GM21737 (cell line): Measurements from ENCODE around the gene GNAQ.

Experiments used
- ATAC-seq: cut with Tn5 transposase; IDR thresholded peaks from one replicate; pipeline ENCODE4 v1.9.1; 2021; ENCODE audit warnings: mild to moderate bottlenecking, moderate library complexity; ENCODE audit not compliant: unreplicated experiment

Gene GNAQ

DNA sequence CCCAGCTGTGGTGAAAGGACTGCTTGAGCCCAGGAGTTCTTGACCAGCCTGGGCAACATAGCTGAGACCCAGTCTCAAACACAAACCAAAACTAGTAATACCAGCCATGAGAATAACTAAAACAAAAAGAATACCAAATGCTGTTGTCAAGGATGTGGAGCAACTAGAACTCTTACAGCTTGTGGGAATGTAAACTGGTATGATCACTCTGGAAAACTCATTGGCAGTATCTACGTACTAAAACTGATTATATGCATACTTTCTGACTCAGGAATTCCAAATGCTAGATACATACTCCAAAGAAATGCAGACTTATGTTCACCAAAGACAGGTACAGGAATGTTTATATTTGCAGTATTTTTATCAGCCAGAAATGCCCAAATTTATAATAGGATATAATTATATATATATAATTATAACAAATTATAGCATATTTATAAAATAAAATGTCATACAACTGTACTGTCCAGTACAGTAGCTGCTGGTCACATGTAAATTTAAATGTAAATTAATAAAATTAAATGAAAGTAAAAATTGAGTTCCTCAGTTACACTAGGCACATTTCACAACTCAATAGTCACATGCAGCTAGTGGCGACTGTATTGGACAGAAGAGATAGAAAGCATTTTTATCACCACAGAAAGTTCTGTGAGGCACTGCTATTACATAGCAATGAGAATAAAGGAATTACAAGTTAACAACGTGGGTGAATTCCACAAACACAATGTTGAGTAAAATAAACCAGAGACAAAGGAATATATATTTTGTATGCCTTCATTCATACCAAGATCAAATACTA is 118.5 kb downstream of the GNAQ start:
- no peak for ATAC-seq

DNA sequence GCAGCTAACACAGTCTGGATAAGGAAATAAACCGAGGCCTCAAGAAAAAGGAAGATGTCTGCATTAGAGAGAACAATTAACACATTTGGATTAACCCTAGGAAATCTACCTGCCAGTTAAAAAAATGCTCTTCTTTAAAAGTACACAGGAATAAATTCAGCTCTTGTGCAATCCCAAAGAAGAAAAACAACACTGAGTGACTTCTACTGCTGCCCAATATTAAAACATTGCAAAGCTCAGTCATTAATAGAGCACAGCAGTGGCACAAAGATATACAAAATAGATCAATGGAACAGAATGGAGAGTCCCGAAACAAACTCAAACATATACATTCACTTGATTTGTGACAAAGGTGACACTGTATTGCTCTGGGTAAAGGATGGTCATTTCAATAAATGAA is 119.7 kb downstream of the GNAQ start:
- no peak for ATAC-seq

DNA sequence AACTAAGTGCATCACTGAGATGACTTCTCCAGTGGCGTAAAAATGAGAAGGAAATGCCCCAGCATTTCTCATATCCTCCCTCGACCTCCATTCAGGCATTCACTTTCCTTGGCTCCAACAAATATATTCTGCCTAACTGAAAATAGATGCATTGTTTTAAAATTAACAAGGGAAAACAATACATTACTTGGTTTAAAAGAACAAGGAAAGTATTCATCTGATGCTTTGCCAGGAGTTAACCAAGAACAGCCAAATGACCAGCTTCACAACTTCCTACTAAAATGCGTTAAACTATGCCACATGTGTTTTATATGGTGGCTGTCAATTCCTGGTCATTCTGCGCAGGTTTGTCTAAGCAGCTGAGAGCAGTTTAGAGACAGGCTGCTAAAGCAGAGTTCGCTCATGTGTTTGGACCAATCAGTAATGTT is 121.4 kb downstream of the GNAQ start:
- ATAC-seq, result no peak

DNA sequence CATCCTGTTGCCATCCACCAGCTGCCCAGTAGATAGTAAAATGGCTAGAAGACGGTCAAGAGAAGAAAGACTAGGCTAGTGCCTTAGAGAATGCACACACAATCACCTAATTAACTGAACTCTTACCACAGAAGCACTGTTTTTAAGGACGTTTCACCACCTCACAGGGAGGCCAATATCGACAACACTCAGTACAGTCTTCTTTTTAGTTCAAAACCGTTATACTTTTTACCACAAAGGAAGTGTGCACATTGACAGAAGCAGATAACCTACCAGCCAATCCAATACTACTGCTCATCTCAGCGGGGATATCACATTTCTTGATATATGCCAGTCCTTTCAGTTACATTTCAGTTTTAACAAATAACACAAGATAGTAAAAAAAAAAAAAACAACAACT is 122.3 kb downstream of the GNAQ start:
- no peak for ATAC-seq

DNA sequence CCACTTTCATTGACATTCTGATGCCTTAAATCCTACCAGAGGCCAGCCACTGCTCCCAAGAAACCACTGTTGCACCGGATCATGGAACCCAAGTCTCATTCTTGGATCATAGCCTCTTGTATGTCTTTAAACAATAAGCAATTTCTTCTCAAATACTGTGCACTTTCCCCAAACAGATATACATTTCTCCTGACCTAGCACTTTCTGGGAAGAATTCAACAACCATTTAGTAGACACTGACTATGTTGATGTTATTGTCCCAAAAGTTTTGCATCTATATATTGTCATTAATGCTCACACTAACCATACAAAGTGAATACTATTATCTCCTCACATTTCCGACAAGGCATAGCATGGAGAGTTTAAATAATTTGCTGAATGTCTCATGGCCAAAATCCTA is 123.3 kb downstream of the GNAQ start:
- ATAC-seq, result no peak

DNA sequence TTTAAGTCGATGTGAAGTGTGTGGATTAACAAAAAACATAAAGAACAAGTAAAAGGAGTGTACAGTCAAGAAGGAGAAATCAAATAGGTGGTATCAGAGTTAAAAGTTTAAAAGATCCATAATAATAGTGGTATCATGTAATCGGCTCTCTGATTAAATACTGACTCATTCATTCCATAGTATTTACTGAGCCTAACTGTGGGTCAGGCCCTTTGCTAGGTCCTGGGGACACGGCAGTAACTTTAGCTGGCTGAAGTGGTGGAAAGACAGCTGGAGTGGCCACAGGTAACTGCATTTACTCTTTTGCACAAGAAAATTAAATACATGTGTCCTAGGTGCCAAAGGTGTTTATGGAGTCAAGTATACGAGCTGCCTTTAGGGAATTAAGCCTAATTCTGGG is 124.0 kb downstream of the GNAQ start:
- no peak for ATAC-seq

DNA sequence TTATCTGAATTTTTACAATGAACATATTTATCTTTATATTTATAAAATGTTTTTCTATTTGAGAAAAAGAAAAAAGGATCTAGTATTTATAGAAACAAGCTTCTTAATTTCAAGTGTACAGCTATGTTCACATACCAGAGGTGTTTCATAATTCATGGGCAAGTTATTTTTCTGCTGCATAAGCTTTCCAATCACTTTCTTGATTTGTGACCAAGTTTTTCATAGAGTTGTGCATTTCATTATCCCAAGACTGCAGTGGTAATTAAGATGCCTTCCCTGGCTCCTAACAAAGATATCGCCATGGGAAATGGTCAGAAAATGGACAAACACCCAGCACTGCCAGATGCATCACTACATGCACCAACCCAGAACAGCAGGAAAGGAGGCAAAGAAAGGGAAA is 124.6 kb downstream of the GNAQ start:
- ATAC-seq, result no peak

DNA sequence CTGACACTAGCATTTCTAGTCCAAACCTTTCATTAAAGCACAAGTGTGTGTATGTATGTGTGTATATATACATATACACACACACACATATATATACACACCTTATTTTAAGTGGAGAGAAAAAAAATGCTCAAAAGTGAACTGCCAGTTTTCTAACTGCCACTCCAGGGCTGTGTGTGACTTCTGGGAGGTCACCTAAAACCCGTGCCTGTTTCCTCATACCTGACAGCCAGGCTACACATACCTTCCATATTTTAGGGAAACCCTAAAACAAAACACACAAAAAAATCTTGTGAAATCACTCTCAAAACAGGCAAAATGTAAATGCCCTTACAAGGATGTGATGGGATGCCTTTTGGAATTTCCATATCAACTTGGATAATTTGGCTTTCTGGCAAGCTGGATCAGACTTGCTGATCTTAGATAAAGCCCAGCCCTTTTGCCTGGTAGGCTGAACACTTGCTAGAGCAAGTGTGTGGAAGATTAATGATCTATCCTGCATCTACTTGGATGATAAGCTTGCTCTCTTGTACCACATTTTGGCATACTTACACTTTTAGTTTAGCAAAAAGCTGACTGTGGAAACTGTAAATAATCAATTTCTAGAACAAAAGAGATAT is 127.8 kb downstream of the GNAQ start:
- no peak for ATAC-seq

DNA sequence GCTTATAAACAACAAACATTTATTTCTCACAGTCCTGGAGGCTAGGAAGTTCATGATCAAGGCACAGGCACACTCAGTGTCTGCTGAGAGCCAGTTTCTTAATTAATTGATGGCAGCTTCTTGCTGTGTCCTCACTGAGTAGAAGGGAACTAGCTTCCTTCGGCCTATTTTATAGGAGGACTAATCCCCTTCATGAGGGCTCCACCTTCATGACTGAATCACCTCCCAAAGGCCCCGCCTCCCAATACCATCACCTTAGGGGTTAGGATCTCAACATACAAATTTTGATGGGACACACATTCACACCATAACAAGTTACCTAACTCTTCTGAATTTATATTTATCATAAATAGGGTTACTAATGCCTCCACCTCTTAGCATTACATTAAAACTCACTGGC is 129.8 kb downstream of the GNAQ start:
- ATAC-seq, result no peak

DNA sequence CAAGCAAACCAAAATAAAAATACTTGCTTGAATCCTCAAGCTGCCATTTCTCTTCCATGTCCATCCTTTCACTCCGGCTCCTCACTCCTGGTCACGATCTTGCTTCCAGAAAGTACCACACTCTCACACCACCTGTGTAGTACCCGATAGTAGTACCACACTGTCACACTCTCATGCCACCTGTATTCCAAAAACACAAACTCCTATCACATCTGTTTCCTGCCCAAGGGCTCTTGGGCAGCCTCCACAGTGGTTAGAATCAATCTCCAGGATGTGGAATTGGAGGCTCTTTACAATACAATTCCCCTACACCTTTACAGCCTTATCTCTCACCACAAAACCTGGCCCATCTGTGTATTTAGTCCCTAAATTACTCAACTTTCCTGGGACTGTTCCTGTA is 130.6 kb downstream of the GNAQ start:
- no peak for ATAC-seq

DNA sequence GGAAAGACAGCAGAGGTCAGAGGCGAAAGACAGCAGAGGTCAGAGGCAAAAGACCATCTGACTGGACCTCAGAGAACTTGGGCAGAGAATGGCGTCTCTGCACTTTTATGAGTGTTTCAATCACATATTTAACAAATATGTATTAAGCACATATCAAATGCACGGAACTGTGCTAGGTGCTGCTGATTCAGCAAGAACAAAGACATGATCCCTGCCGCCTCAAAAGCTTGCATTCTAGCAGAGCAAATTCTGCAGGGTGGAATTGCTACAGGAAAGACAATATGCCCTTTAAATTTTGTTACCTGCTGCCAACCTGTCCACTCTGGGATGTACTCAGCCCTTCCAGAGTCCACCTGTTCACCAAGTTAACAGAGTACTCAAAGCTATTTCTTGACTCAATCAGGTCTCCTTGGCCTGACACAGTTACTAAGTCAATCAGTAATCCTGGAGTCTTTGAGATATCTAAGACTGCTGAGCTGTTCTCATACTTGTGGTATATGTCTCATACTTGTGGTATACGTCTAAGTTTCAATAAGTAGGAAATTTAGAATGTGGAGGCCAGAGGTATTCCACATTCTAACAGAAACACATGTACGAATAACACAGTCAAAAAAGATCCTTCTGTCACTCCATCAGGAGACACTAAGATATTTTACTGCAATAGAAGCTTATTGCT is 131.8 kb downstream of the GNAQ start:
- no peak for ATAC-seq

- no peak for ATAC-seq
These were observed 132.7 kb downstream of the GNAQ start for GRCh38 chr9:77898864-77899263.

DNA sequence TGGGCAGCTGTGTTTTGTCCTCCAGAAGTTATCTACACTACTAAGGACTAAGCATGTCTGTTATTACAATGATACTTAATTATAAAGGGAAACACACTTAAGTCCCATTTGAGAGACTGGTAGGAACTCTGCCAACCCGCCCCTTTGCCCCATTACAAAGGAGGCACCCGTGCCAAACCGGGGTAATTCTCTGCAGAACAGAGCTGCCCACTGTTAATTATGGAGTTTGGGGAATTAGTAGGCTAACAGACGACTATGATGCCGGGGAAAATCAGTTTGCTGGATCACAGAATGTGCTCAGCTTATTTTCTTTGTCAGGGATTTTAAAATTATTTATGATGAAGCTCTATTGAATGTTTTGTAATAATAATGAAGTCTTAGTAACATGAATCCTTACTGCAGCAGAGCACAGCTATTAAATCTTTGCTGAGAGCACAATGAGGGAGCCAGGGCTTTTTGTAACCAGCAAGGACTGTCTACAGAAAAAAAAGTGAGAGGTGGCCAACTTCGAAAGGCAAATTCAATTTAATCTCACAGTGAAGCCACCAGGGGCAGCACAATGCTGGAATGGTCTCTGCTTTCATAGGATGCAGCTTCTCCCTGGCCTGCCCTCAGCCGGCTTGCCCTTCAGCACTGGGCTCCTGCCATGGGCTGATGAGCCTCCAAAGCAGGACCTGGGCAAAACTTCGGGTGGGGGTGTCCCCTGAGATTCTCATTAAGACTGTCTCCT is 134.5 kb downstream of the GNAQ start:
- ATAC-seq, result no peak

DNA sequence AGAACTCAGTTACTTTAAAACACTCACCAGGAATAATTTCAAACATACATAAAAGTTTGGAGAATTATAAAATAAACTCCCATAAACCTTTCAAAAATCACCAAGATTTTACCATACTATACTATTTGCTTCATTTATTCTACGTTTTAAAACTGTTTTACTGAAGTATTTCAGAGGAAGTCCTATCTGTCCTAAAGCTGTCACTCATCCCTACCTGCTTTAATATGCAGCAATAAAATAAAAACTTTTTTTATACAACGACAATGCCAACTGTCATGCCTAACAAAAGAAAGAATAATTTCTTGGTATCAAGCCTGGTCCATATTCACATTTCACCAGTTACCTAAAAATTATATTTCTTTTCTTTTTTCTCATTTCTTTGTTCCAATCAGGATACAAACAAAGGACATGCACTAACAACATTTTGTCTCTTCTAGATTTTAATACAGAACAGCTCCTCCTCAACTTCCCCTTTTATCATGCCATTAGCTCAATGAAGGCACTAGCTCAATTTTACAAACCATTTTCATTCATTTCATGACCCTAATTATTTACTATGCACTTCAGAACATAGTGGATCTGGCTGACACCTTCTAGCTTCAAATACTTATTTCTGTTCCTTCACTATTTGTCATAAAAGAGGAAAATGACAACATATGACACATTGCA is 135.2 kb downstream of the GNAQ start:
- no peak for ATAC-seq

DNA sequence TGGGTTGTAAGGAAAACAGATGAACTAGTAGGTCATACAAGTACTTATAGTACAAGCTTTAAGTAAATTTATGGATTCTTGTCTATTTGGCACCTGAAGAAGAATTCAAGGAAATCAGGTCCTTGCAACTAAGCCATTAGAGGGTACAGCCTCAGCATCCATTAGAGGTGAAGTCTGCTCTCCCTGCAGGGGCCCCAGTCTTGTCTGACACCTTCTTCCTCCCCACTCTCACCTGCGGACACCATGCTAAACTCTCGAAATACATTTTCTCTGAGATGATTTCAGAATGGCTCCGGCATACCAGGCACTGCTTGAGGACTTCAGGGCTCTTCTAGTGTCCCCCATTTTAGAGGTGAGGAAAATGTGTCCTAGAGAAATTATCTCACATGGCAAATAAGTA is 137.9 kb downstream of the GNAQ start:
- no peak for ATAC-seq

GRCh38 chr9:77892955-77893514 is 138.6 kb downstream of the GNAQ start:
- no peak for ATAC-seq

DNA sequence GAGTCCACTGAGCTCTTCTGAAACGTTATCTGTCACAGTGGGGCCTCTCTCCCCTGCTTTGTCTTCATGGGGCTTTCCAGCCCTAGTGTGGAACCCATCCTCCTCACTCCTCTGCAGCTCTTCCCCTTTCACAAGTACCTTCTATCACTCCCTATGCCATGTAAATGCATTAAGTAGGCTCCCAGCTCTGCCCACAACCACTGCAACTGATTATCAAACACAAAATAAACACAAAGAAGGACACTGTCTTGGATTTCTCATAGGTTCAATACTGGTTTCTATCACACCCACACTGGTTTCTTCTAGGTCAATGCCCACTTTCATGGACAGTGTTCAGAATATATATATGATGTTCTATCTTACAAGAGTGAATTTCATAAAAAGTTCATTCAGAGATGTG is 139.4 kb downstream of the GNAQ start:
- ATAC-seq, result peak; percentile 62

GRCh38 chr9:77891128-77891800 is 140.3 kb downstream of the GNAQ start:
- no peak for ATAC-seq

- no peak for ATAC-seq
These were observed 143.9 kb downstream of the GNAQ start for GRCh38 chr9:77887662-77888061.

GRCh38 chr9:77885104-77885672 is 146.4 kb downstream of the GNAQ start:
- no peak for ATAC-seq
